Measurements from ENCODE around the gene RHOXF1.

DNA sequence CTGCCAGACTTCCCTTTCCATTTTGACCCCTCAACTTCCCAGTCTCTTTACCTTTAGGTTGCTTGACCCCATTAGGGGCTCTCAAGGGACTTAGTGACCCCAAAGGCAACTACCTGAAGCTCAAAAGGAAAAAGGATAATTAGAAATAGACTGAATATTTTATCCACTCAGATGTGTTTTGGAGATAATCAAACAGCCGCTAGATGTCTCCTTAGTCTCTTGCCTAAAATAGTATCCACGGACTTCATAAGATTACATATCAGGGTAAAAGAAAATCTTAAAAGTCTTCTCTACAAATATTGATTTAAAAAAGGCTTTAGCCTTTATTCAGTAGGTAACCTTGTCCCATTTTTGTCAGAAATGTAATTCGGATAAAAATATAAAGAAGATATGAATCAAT is 21.7 kb upstream of the RHOXF1 start:
- TF ChIP-seq CTCF (conservative IDR thresholded peaks at IDR 0.05; ENCODE audit: low read depth in 2 of 2) (no peak), CREB1 (CRISPR knock-in tag; IDR thresholded peaks at IDR 0.05; ENCODE audit: low read depth) (no peak), JUNB (IDR thresholded peaks at IDR 0.05; ENCODE audit: unreplicated experiment) (no peak), POLR2AphosphoS5 (IDR thresholded peaks at IDR 0.05; ENCODE audit: low read depth) (no peak)
